Measurements from ENCODE around the gene SLC8A1. TPM values are rescaled to one million over a fixed set of nuclear protein-coding genes. Genes with fewer than 3 reads are reported as not detected.

Gene SLC8A1
- polyA plus RNA-seq, 3 donors, result 56.1 to 68.8 (median 60.4) TPM

DNA sequence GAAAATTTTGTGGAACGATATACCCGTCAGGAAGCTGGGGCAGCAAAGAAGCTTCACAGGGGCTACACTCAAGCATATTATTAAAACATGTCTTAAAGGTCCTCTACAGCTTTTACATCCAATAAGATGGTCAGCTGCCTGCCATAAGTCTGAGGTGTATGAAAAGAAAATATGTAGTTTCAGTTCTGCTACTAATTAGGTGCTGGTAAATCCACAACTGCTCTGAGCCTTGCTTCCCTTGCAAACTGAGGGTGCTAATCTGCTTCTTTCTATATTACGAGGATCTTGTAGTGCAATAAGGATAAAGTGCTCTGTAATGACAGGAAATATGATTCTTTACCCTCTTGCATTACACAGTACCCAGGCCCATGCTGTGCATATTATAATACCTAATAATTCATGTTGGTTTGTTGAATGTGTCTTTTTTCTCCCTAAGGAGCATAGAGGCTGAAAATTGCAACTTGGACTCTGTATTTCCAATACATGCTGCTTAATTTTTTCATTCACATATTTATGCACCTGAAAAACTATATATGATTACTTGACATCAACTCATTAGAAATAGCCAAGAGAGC lies 14.5 kb upstream of the SLC8A1 start:
- no peak for DNase-seq

GRCh38 chr2:40463112-40463511 lies 11.2 kb upstream of the SLC8A1 start:
- no peak for DNase-seq

- DNase-seq, result no peak
Measured at GRCh38 chr2:40458271-40458794, 6.4 kb upstream of the SLC8A1 start.

DNA sequence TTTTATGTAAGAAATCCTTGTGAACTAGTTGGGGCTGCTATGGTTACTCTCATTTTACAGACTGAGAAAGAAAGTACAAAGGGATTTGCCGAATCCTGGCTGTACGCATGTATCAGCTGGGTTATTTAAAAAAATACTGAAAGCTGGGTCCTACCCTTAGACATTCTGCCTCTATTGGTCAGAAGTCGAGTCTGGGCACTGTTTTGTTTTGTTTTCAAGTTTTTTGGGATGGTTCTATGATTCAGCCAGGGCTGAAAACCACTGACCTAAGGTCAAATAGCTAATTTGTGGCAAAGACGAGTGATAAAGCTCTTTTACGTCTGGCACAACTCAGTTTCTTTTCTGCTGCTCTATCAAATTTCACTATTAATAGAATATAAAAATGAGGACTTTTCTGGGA lies 5.9 kb upstream of the SLC8A1 start:
- no peak for DNase-seq

- no peak for DNase-seq
Measured at GRCh38 chr2:40457366-40457765, 5.5 kb upstream of the SLC8A1 start.

- DNase-seq, result no peak
Measured at GRCh38 chr2:40456926-40457325, 5.0 kb upstream of the SLC8A1 start.

DNA sequence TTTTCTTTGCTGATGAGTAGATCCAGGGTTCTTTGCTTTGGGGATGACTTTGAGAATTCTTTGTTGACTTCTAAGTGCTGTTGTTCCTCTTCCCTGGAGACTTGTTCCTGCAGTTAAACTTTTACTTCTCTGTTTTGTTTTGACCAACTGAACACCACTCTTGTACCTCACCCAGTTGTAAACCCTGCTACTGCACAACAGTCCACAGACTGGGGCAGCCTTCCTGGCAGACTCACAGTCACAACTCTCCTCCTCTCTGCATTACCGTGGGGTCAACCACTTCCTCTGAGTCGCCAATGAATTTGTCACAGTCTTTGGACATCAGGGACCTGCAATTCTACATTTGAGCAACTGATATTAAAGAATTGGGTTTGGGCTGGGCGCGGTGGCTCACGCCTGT lies 3.8 kb upstream of the SLC8A1 start:
- no peak for DNase-seq

GRCh38 chr2:40454321-40454720 lies 2.4 kb upstream of the SLC8A1 start:
- no peak for DNase-seq

GRCh38 chr2:40452786-40453185 lies 896 bp upstream of the SLC8A1 start:
- DNase-seq, result no peak

DNA sequence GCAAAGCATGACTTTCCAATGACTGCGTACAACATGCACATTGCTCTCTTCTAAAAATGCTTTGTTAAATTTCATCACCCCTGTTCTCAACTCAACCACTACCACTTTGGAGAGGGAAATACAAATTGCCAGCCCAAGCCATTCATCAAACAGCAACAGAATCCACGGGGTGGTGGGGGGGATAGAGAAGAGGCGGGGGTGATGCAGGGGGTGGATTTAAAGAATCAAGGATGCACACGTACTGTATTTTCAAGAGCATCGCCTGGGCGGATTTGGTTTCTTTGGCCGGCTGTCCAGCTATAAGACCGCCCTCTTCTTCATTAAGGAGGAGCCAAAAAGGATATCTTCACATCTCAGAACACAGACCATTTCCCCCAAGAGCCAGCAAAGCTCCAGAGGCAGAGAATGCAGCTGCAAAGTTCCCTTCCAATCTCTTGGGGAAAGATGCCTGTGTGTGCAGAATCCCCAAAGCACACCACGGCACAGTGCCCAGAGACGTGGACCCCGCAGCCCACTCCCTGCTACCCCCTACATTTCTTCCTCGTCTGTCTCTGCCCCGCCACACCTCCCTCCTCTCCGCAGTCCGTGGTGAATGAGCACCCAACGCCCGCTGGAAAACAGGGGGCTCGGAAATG lies 977 bp downstream of the SLC8A1 start:
- DNase-seq, result peak; percentile 74

DNA sequence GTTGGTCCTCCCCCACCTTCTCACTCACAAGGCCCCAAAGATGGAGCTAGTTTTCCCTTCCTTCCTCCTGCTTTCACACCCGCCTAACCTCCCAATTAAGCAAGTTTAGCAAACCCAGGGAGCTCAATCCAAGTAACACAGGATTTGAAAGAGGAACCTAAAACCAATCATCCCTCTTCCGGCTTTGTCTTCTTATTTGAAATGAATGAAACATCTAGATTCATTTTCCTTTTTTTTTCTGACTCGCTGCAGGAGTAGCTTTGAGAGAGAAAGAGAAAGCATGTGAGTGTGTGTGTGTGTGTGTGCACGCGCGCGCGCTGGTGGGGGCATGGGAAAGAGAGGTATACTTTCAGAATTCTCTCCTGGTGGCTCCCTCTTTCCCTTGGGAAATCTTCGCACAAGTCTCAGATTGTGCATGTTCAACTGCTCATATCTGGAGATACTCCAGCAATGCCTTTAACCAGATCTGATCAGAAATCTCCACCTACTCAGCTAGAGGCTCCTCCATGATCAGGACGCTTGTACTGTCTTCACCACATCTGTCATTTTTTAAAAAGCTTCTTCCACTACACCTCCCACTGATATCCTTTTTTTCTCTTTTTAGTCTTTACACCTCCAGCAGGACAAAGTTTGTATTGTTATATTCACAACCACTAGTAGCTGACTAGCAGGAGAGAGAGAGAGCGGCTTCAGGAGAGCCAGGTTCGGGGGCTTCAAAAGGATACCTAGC lies 1.7 kb downstream of the SLC8A1 start:
- DNase-seq, result peak; percentile 40

- DNase-seq, result no peak
Measured at GRCh38 chr2:40448476-40449079, 3.3 kb downstream of the SLC8A1 start.

GRCh38 chr2:40445467-40445866 lies 6.4 kb downstream of the SLC8A1 start:
- DNase-seq, result no peak

DNA sequence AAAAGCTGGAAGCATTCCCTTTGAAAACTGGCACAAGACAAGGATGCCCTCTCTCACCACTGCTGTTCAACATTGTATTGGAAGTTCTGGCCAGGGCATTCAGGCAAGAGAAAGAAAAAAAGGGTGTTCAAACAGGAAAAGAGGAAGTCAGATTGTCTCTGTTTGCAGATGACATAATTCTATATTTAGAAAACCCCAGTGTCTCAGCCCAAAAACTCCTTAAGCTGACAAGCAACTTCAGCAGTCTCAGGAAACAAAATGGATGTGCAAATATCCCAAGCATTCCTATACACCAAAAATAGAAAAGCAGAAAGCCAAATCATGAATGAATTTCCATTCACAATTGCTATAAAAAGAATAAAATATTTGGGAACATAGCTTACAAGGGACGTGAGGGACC lies 11.1 kb downstream of the SLC8A1 start:
- DNase-seq, result no peak

DNA sequence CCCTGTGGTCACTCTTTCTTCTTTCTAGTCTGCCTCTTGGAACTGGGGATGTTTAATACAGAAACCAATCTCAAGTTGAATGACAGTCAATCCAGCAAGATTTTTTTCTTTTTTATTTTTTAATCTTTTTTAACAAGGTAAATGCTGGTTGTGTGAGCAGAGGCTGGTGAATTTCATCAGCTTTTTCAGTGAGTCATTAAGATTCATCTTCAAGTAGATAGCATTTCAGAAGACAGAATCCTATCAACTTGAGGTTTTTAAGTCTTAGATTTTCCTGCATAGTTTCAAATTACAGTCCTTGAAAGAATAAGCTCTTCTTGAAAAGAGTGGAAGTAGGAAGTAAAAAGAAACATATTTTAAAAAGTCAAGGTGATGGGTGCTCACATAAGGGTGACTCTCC lies 12.4 kb downstream of the SLC8A1 start:
- DNase-seq, result no peak

GRCh38 chr2:40436093-40436475 lies 15.8 kb downstream of the SLC8A1 start:
- DNase-seq, result no peak

DNA sequence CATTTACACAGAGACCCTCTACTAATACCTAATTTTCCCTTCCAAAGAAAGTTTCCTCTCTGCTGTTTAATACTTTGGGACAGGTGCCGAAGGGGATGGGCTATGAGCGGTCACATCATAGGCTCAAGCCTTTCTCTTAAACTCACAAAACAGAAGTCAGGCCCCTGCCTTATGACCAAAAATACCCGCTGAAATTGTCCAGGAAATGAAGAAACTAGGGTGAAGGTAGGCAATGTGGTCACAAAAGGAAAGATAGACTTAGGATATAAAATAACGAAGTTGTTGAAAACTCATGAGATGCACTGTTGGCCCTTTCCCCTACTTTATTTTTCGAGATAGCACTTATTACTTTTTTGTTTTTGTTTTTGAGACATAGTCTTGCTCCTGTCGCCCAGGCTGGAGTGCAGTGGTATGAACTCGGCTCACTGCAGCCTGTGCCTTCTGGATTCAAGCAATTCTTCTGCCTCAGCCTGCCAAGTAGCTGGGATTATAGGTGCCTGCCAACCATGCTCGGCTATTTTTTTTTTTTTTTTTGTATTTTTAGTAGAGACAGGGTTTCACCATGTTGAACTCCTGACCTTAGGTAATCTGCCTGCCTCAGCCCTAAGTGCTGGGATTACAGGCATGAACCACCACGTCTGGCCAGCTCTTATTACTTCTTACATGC lies 16.3 kb downstream of the SLC8A1 start:
- DNase-seq, result no peak

GRCh38 chr2:40434731-40435271 lies 17.1 kb downstream of the SLC8A1 start:
- no peak for DNase-seq

DNA sequence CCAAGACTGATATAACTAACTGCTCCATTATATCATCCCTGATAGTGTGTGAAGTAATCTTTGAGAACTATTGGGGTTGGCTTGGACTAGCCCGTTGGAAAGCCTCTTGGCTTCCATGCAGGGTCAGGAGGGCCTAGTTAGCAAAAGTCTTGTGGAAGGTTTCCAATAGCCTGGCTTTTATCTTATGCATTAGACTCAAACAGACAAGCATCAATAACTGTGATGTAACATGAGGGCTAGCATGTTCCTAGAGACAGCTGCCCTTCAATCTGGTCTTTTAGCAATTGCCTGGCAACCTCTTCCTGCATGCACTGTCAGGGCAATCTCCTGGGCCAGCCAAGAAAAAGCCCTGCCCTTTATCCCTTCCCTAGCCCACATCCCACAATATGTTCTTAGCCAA lies 18.2 kb downstream of the SLC8A1 start:
- DNase-seq, result no peak

- no peak for DNase-seq
Measured at GRCh38 chr2:40432921-40433483, 18.9 kb downstream of the SLC8A1 start.

DNA sequence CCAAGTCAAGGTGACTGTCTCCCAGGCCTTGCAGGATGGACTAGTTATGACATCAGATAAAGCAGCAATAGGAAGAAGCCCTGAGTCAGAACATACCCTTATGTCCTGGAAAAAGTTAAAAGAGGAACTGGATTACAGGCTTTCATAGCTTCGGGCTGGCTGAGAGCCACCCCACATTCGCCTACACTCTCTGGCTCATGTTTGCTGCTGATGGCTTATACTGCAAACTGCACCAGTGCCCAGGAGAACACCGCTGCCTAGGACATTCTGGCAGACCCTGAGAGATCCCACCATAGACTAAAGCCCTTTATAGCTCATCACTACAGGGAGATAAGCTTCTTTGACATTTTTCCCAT lies 20.3 kb downstream of the SLC8A1 start:
- no peak for DNase-seq
